SK-N-SH (cell line): ENCODE results near the gene PPM1L. TPM values are rescaled to one million over a fixed set of nuclear protein-coding genes. Genes with fewer than 3 reads are reported as not detected.
"Not testable (repeated sequence)": the region's sequence is repeated elsewhere in the genome, so short reads cannot be mapped to it uniquely, and the experiment has no call there.

ENCODE experiments used
- CTCF ChIA-PET: fragments of 300-600, 350-600 bp; formaldehyde crosslinking; extraction: SDS; loops from one replicate; lab custom pipeline; 2021; lab: Yijun Ruan, JAX
- POLR2A ChIA-PET: fragments of 350-600 bp; sonication (Branson Sonifier 250); formaldehyde crosslinking; extraction: SDS; loops from one replicate; lab custom pipeline; 2020; ENCODE audit warnings: antibody characterized with exemption, inconsistent platforms; lab: Yijun Ruan, JAX
- DNase-seq: peaks from one replicate; pipeline ENCODE4 v3.0.0; 2012
- H2AFZ ChIP-seq: fragments of 200-600 bp; sonication (generic); 2 replicates; pipeline ENCODE4 v1.8.1; 2016; ENCODE audit warnings: antibody characterized with exemption, mild to moderate bottlenecking, low read depth
- H3F3A ChIP-seq: fragments of 200-600 bp; sonication (generic); replicated peaks from 2 replicates; pipeline ENCODE3; 2016; ENCODE audit warnings: antibody characterized with exemption, mild to moderate bottlenecking; ENCODE audit not compliant: insufficient read depth
- H3K27ac ChIP-seq, 2 experiments: fragments of 200-500 bp in 1 of 2; fragments of 200-600 bp in 1 of 2; sonication (Bioruptor generic) in 1 of 2; sonication (generic), shearing (Covaris generic) in 1 of 2; 2 replicates each; pipeline versions ENCODE4 v1.5.1 to v1.6.1; 2014 to 2016; ENCODE audit warnings: low read depth in 2 of 2, inconsistent platforms in 1 of 2, low read length in 1 of 2, mild to moderate bottlenecking in 1 of 2, mixed read lengths in 1 of 2
- H3K27me3 ChIP-seq: fragments of 200-600 bp; sonication (generic), shearing (Covaris generic); 2 replicates; pipeline ENCODE4 v1.6.1; 2016; ENCODE audit warnings: mixed run types; ENCODE audit not compliant: insufficient read depth
- H3K36me3 ChIP-seq, 2 experiments: fragments of 200-500 bp in 1 of 2; fragments of 200-600 bp in 1 of 2; sonication (Bioruptor generic) in 1 of 2; sonication (generic) in 1 of 2; replicated peaks in 1 of 2; 2 replicates each; pipeline versions ENCODE3 to v1.5.1; 2014 to 2016; ENCODE audit warnings: low read length in 1 of 2, mild to moderate bottlenecking in 1 of 2; ENCODE audit not compliant: insufficient read depth in 2 of 2, control insufficient read depth in 1 of 2
- H3K4me1 ChIP-seq, 2 experiments: fragments of 200-500 bp in 1 of 2; fragments of 200-600 bp in 1 of 2; sonication (Bioruptor generic) in 1 of 2; sonication (generic), shearing (Covaris generic) in 1 of 2; 2 replicates each; pipeline versions ENCODE4 v1.5.1 to v1.6.1; 2014 to 2016; ENCODE audit warnings: low read depth in 1 of 2, low read length in 1 of 2, mixed run types in 1 of 2; ENCODE audit not compliant: insufficient read depth in 2 of 2, control insufficient read depth in 1 of 2
- H3K4me2 ChIP-seq: fragments of 200-600 bp; sonication (generic), shearing (Covaris generic); 2 replicates; pipeline ENCODE4 v1.6.1; 2017; ENCODE audit warnings: mixed run types
- H3K4me3 ChIP-seq, 2 experiments: fragments of 200-500 bp in 1 of 2; fragments of 200-600 bp in 1 of 2; sonication (Bioruptor generic) in 1 of 2; sonication (generic), shearing (Covaris generic) in 1 of 2; 2 replicates each; pipeline versions ENCODE4 v1.5.1 to v1.8.1; 2014 to 2016; ENCODE audit warnings: low read depth in 2 of 2, inconsistent platforms in 1 of 2, low read length in 1 of 2, mild to moderate bottlenecking in 1 of 2, mixed read lengths in 1 of 2, moderate library complexity in 1 of 2
- H3K79me2 ChIP-seq: fragments of 200-600 bp; sonication (generic); 2 replicates; pipeline ENCODE4 v1.8.1; 2017; ENCODE audit warnings: mild to moderate bottlenecking; ENCODE audit not compliant: insufficient read depth
- H3K9ac ChIP-seq: fragments of 200-600 bp; sonication (generic); 2 replicates; pipeline ENCODE4 v1.6.1; 2017; ENCODE audit warnings: mixed run types
- H3K9me2 ChIP-seq: fragments of 200-600 bp; sonication (generic); 2 replicates; pipeline ENCODE4 v1.6.1; 2017; ENCODE audit warnings: mixed run types
- H3K9me3 ChIP-seq: fragments of 200-600 bp; sonication (generic); 2 replicates; pipeline ENCODE4 v1.6.1; 2017; ENCODE audit warnings: mixed run types, mild to moderate bottlenecking, moderate library complexity
- H4K20me1 ChIP-seq: fragments of 200-600 bp; sonication (generic); 2 replicates; pipeline ENCODE4 v1.6.1; 2017; ENCODE audit warnings: mild to moderate bottlenecking, mixed run types; ENCODE audit not compliant: insufficient read depth
- ELF1 ChIP-seq: IDR thresholded peaks from 2 replicates; pipeline ENCODE4 v1.4.0; 2012
- EP300 ChIP-seq, 2 experiments: IDR thresholded peaks; 2 replicates each; pipeline versions ENCODE4 v1.4.0 to v1.6.1; 2012; ENCODE audit warnings: borderline replicate concordance in 1 of 2, low read depth in 1 of 2, low read length in 1 of 2
- FOXJ3 ChIP-seq: sonication (generic); formaldehyde crosslinking; IDR thresholded peaks from 2 replicates; pipeline ENCODE4 v1.5.1; 2020; ENCODE audit warnings: mild to moderate bottlenecking, missing genetic modification reagents
- RXRA ChIP-seq: IDR thresholded peaks from 2 replicates; pipeline ENCODE4 v1.4.0; 2012; ENCODE audit warnings: low read depth, mild to moderate bottlenecking, borderline replicate concordance
- SMC3 ChIP-seq: IDR thresholded peaks from 2 replicates; pipeline ENCODE4 v1.6.1; 2012; ENCODE audit warnings: low read depth, low read length, improper control_type of control experiment
- TCF12 ChIP-seq: IDR thresholded peaks from 2 replicates; pipeline ENCODE4 v1.4.0; 2012
- TEAD4 ChIP-seq: IDR thresholded peaks from 2 replicates; pipeline ENCODE4 v1.4.0; 2012; ENCODE audit warnings: mild to moderate bottlenecking, borderline replicate concordance; ENCODE audit not compliant: insufficient read depth
- WGBS: methylation state at CpG from one replicate; pipeline ENCODE4 v1.1.6; 2017; ENCODE audit warnings: low lambda C conversion rate; 5-methylcytosine and 5-hydroxymethylcytosine counted together
- polyA plus RNA-seq, 3 experiments: library from polyadenylated mRNA; depleted of rRNA; stranded (reverse); fragments of >200 nt; gene quantifications; 2 replicates each; pipeline ENCODE4 v1.2.3, GENCODE V29; 2012
- TF ChIP-seq, protein P1 (sequence below): fragments of 150-350 bp; IDR thresholded peaks from 2 replicates; pipeline ENCODE4 v1.6.1; 2016; ENCODE audit warnings: mild to moderate bottlenecking, low read depth, low read length
- TF ChIP-seq, protein P2 (sequence below): IDR thresholded peaks from 2 replicates; pipeline ENCODE4; 2012

PPM1L gene
- polyA plus RNA-seq, 1 of the 3 experiments (the other 2 are of a cell fraction): 0.16 TPM

DNA sequence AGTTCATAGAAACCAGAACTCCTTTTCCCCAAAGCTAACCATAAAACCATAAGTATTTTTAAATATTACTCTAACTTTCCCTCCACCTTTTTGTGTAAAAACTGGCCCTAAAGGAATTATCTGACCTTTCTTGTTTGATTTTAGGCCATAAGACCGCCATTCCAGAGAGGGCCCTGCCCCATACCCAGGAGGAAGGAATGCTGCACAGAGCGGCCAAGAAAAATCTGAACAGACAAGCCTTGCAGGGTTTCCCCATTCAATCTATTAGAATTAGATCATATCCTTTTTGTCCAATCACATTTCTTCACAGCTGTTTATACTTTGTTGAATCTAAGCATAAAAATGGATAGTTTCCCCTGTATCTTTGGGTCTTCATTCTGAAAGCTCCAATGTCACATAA lies 252.1 kb downstream of the PPM1L start (continued):
- TF ChIP-seq, protein P1, sequence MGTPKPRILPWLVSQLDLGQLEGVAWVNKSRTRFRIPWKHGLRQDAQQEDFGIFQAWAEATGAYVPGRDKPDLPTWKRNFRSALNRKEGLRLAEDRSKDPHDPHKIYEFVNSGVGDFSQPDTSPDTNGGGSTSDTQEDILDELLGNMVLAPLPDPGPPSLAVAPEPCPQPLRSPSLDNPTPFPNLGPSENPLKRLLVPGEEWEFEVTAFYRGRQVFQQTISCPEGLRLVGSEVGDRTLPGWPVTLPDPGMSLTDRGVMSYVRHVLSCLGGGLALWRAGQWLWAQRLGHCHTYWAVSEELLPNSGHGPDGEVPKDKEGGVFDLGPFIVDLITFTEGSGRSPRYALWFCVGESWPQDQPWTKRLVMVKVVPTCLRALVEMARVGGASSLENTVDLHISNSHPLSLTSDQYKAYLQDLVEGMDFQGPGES: no peak
- TF ChIP-seq, protein P2, sequence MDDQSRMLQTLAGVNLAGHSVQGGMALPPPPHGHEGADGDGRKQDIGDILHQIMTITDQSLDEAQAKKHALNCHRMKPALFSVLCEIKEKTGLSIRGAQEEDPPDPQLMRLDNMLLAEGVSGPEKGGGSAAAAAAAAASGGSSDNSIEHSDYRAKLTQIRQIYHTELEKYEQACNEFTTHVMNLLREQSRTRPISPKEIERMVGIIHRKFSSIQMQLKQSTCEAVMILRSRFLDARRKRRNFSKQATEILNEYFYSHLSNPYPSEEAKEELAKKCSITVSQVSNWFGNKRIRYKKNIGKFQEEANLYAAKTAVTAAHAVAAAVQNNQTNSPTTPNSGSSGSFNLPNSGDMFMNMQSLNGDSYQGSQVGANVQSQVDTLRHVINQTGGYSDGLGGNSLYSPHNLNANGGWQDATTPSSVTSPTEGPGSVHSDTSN: no peak
- no peak for TF ChIP-seq TCF12

DNA sequence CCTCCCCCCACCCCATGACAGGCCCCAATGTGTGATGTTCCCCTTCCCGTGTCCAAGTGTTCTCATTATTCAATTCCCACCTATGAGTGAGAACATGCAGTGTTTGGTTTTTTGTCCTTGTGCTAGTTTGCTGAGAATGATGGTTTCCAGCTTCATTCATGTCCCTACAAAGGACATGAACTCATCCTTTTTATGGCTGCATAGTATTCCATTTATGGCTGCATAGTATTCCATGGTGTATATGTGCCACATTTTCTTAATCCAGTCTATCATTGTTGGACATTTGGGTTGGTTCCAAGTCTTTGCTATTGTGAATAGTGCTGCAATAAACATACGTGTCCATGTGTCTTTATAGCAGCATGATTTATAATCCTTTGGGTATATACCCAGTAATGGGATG lies 254.1 kb downstream of the PPM1L start:
- H3K9ac ChIP-seq, H3K4me3 ChIP-seq, H3K4me1 ChIP-seq, H3K36me3 ChIP-seq, POLR2A ChIA-PET, H2AFZ ChIP-seq, H3K27me3 ChIP-seq, CTCF ChIA-PET, DNase-seq, H3K27ac ChIP-seq, H3K79me2 ChIP-seq, H3F3A ChIP-seq, H3K4me2 ChIP-seq, H4K20me1 ChIP-seq, H3K9me3 ChIP-seq, H3K9me2 ChIP-seq: not testable (repeated sequence)
- 56% methylated on average over 2 of the region's 2 CpGs for WGBS

DNA sequence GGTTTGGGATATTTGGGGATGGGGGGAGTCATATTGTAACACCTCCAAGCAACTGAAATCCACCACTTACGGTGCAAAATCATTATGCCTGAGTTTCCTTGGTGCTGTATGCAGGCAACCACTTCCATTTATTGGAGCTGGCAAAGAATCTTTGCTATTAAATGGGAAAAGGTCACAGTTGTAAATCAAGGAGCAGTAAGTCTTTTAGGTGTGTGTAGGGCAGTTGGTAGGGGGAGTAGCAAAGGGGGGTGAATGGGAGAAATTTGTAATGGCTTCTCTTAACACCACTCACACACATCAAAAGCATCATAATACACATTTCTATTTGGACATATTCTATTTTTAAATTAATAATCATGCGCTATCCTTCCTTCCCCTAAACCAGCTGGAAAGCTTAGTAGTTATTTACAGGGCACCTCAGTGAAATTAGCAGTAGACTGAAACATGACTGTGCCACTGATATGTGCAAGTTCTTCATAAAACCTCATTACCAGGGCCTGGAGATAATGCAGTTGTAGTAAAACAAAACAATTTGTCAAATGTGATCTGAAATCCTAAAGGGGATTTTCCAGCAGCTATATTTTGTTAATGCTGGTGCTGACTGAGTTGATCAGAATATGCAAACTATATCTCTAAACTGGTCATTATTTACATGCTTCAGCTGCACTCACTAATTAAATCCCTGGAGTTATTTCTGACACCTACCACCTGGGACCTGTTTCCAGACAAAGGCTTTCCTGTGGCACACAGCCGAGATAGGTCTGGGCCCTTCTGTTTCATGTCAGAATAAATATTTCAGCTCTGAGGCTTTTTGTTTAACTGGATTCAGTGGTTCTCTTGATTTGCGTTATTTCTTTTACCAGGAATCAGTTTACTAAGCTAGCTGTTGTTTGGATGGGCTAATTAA lies 259.1 kb downstream of the PPM1L start:
- ChIA-PET POLR2A (no interaction called here), CTCF (interaction anchor here (0.6 kb wide), 1 partner anchor 48 kb away, joined by 3 read pairs; no protein-coding TSS in a partner anchor)
- Histone ChIP-seq H3F3A (no peaks in the 10 kb centered on the region), H3K9me3 (no peaks in the 10 kb centered on the region), H3K27ac (no peak overlapping the region; a peak in 1 of 4 replicates), H3K4me2 (no peak overlapping the region), H3K4me1 (peaks cover 0 to 2% of the 10 kb centered on the region in 2 experiments; a peak in 1 of 4 replicates), H3K9ac (no peak overlapping the region), H3K9me2 (no peaks in the 10 kb centered on the region), H3K27me3 (no peaks in the 10 kb centered on the region), H2AFZ (no peak overlapping the region), H3K79me2 (no peaks in the 10 kb centered on the region), H3K4me3 (no peak overlapping the region), H4K20me1 (no peaks in the 10 kb centered on the region), H3K36me3 (no peaks in the 10 kb centered on the region)
- WGBS: 39% methylated on average over 4 of the region's 4 CpGs
- DNase-seq: no peak
- no peak for TF ChIP-seq EP300 (IDR thresholded peaks at IDR 0.05; ENCODE audit: borderline replicate concordance in 1 of 2, low read depth in 1 of 2, low read length in 1 of 2)
- no peak for TF ChIP-seq TEAD4
- TF ChIP-seq, protein P2: no peak
- no peak for TF ChIP-seq ELF1
- TF ChIP-seq SMC3: no peak
- no peak for TF ChIP-seq FOXJ3 (CRISPR knock-in tag)
- TF ChIP-seq RXRA: no peak
- TF ChIP-seq, all 33 proteins: peak for 0
